Measurements from ENCODE around the gene DNAJC30. TPM values are rescaled to one million over a fixed set of nuclear protein-coding genes. Genes with fewer than 3 reads are reported as not detected.

Gene DNAJC30
- total RNA-seq, 1 donor from 2014 or later, result 14.7 TPM

GRCh38 chr7:73702665-73703064 lies 19.4 kb upstream of the DNAJC30 start:
- Mint-ChIP-seq H3K27ac (peak overlapping the region; percentile 77), H3K4me3 (no peak overlapping the region)
- no peak for DNase-seq (ENCODE audit: extremely low spot score, unreplicated experiment)

GRCh38 chr7:73702226-73702625 lies 19.0 kb upstream of the DNAJC30 start:
- Mint-ChIP-seq H3K36me3 (peaks cover 11% of the 10 kb centered on the region), H3K4me3 (no peak overlapping the region), H3K27me3 (no peaks in the 10 kb centered on the region), H3K9me3 (no peaks in the 10 kb centered on the region), H3K4me1 (ENCODE audit: unreplicated experiment) (peaks cover 10% of the 10 kb centered on the region), H3K27ac (peak overlapping the region; percentile 77)
- no peak for TF ChIP-seq CTCF (conservative IDR thresholded peaks at IDR 0.05)
- no peak for DNase-seq (ENCODE audit: extremely low spot score, unreplicated experiment)

More at GRCh38 chr7:73702665-73703064, 19.4 kb upstream of the DNAJC30 start:
- no peaks in the 10 kb centered on the region for H3K27me3 Mint-ChIP-seq
- H3K9me3 Mint-ChIP-seq, result no peaks in the 10 kb centered on the region
- peaks cover 9% of the 10 kb centered on the region for H3K36me3 Mint-ChIP-seq
- peaks cover 10% of the 10 kb centered on the region for H3K4me1 Mint-ChIP-seq (ENCODE audit: unreplicated experiment)
- TF ChIP-seq CTCF (conservative IDR thresholded peaks at IDR 0.05), result no peak

GRCh38 chr7:73701357-73701995 lies 18.2 kb upstream of the DNAJC30 start:
- H3K4me1 Mint-ChIP-seq (ENCODE audit: unreplicated experiment), result peaks cover 10% of the 10 kb centered on the region
- H3K27ac Mint-ChIP-seq, result peak overlapping the region; percentile 77
- peaks cover 18% of the 10 kb centered on the region for H3K36me3 Mint-ChIP-seq
- peak; percentile 75 for TF ChIP-seq CTCF (conservative IDR thresholded peaks at IDR 0.05)
- DNase-seq (ENCODE audit: extremely low spot score, unreplicated experiment), result no peak
- H3K4me3 Mint-ChIP-seq, result peak overlapping the region; percentile 28
- H3K27me3 Mint-ChIP-seq, result no peaks in the 10 kb centered on the region
- H3K9me3 Mint-ChIP-seq, result no peaks in the 10 kb centered on the region

DNA sequence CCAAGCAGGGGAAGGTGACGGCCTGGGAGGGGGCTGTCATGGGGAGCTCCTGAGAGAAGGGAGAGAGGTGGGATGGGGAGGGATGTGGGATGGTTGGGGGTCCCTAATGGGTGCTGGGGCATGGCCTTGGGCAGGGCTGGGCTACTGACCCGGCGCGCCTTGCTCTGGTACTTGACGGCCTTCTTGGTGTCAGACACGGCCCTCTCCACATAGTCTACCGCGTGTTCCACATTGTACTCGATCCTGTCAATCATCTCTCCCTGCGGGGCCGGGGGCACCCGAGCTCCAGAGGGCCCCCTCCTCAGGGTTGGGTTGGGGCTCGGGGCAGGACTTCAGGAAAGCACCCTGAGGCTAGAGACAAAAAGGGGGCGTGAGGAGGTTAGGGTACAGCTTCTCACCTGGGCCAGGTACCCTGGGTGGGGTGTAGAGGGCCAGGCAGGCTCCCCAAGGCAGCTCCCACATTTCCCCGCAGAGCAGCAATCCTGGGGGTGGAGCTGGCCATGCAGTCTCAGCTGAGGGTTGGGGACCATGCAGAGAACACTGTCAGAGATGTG lies 17.4 kb upstream of the DNAJC30 start:
- DNase-seq (ENCODE audit: extremely low spot score, unreplicated experiment), result no peak
- no peak for TF ChIP-seq CTCF (conservative IDR thresholded peaks at IDR 0.05)
- H3K9me3 Mint-ChIP-seq, result no peaks in the 10 kb centered on the region
- H3K4me1 Mint-ChIP-seq (ENCODE audit: unreplicated experiment), result peaks cover 10% of the 10 kb centered on the region
- no peak overlapping the region for H3K4me3 Mint-ChIP-seq
- H3K27ac Mint-ChIP-seq, result no peak overlapping the region
- H3K27me3 Mint-ChIP-seq, result no peaks in the 10 kb centered on the region
- peaks cover 21% of the 10 kb centered on the region for H3K36me3 Mint-ChIP-seq

GRCh38 chr7:73700069-73700423 lies 16.8 kb upstream of the DNAJC30 start:
- DNase-seq (ENCODE audit: extremely low spot score, unreplicated experiment), result no peak
- no peaks in the 10 kb centered on the region for H3K9me3 Mint-ChIP-seq
- peaks cover 10% of the 10 kb centered on the region for H3K4me1 Mint-ChIP-seq (ENCODE audit: unreplicated experiment)
- no peaks in the 10 kb centered on the region for H3K27me3 Mint-ChIP-seq
- no peak overlapping the region for H3K4me3 Mint-ChIP-seq
- no peak overlapping the region for H3K27ac Mint-ChIP-seq
- TF ChIP-seq CTCF (conservative IDR thresholded peaks at IDR 0.05), result no peak
- peaks cover 24% of the 10 kb centered on the region for H3K36me3 Mint-ChIP-seq
